ENCODE measurements around the gene VWA1. TPM values are rescaled to one million over a fixed set of nuclear protein-coding genes. Genes with fewer than 3 reads are reported as not detected.

Gene VWA1
- total RNA-seq, 4 donors from 2014 or later, result 29.4 to 82.0 (median 51.6) TPM

- Histone ChIP-seq H3K4me3 (no peak overlapping the region), H3K4me1 (no peaks in the 10 kb centered on the region), H3K27ac (no peak overlapping the region), H3K36me3 (peaks cover 0 to 95% (median 49%) of the 10 kb centered on the region in 4 donors), H3K9me3 (no peaks in the 10 kb centered on the region), H3K27me3 (no peaks in the 10 kb centered on the region)
- no peak for DNase-seq
- in situ Hi-C loops (cut with MboI; ENCODE audit: low pct_ligation_motif_present in 1 of 4, low pct_unique_long_range_greater_than_20kb in 1 of 4, low sequenced_read_pairs in 3 of 4), result no loop called here
- WGBS, 2 donors (ENCODE audit: low coverage in 1 of 2), result 96 to 97% methylated on average over 4 to 12 of the region's 12 CpGs
- intact Hi-C loops (cut with DNase I; ENCODE audit: low total_unique reads), result no loop called here
- TF ChIP-seq CTCF (IDR thresholded peaks at IDR 0.05) (no peak), POLR2A (IDR thresholded peaks at IDR 0.05) (no peak), POLR2AphosphoS5 (IDR thresholded peaks at IDR 0.05) (no peak), EP300 (IDR thresholded peaks at IDR 0.05; ENCODE audit: low read depth) (no peak)
These were observed 44.8 kb upstream of the VWA1 start for GRCh38 chr1:1390675-1391074.

GRCh38 chr1:1391225-1391624 lies 44.3 kb upstream of the VWA1 start:
- Histone ChIP-seq H3K4me3 (no peak overlapping the region), H3K4me1 (no peaks in the 10 kb centered on the region), H3K27me3 (no peaks in the 10 kb centered on the region), H3K36me3 (peaks cover 0 to 91% (median 46%) of the 10 kb centered on the region in 4 donors), H3K27ac (no peak overlapping the region), H3K9me3 (no peaks in the 10 kb centered on the region)
- intact Hi-C loops (cut with DNase I; ENCODE audit: low total_unique reads) (no loop called here), in situ Hi-C loops (cut with MboI; ENCODE audit: low pct_ligation_motif_present in 1 of 4, low pct_unique_long_range_greater_than_20kb in 1 of 4, low sequenced_read_pairs in 3 of 4) (no loop called here)
- no peak for TF ChIP-seq POLR2AphosphoS5 (IDR thresholded peaks at IDR 0.05)
- no peak for TF ChIP-seq POLR2A (IDR thresholded peaks at IDR 0.05)
- TF ChIP-seq CTCF (IDR thresholded peaks at IDR 0.05), result no peak
- no peak for TF ChIP-seq EP300 (IDR thresholded peaks at IDR 0.05; ENCODE audit: low read depth)
- DNase-seq, result no peak
- 81 to 89% methylated on average over 5 to 12 of the region's 12 CpGs for WGBS, 2 donors (ENCODE audit: low coverage in 1 of 2)

- in situ Hi-C loops (cut with MboI; ENCODE audit: low pct_ligation_motif_present in 1 of 4, low pct_unique_long_range_greater_than_20kb in 1 of 4, low sequenced_read_pairs in 3 of 4), result no loop called here
- H3K27ac ChIP-seq, result no peak overlapping the region
These were observed 42.5 kb upstream of the VWA1 start for GRCh38 chr1:1393014-1393413.

GRCh38 chr1:1393428-1393827 lies 42.1 kb upstream of the VWA1 start:
- Histone ChIP-seq H3K27ac (no peak overlapping the region), H3K4me3 (no peak overlapping the region), H3K9me3 (no peaks in the 10 kb centered on the region), H3K27me3 (no peaks in the 10 kb centered on the region), H3K36me3 (peaks cover 0 to 70% (median 37%) of the 10 kb centered on the region in 4 donors), H3K4me1 (peaks cover 5 to 15% (median 12%) of the 10 kb centered on the region in 4 donors)
- no peak for DNase-seq
- intact Hi-C loops (cut with DNase I; ENCODE audit: low total_unique reads), result no loop called here
- in situ Hi-C loops (cut with MboI; ENCODE audit: low pct_ligation_motif_present in 1 of 4, low pct_unique_long_range_greater_than_20kb in 1 of 4, low sequenced_read_pairs in 3 of 4), result no loop called here
- TF ChIP-seq POLR2A (IDR thresholded peaks at IDR 0.05), result no peak
- TF ChIP-seq EP300 (IDR thresholded peaks at IDR 0.05; ENCODE audit: low read depth), result no peak
- TF ChIP-seq CTCF (IDR thresholded peaks at IDR 0.05), result no peak
- no peak for TF ChIP-seq POLR2AphosphoS5 (IDR thresholded peaks at IDR 0.05)
- 96% methylated on average over 11 of the region's 11 CpGs; no CpG with 5 or more reads in 1 of the 2 donors for WGBS, 2 donors (ENCODE audit: low coverage in 1 of 2)

More at GRCh38 chr1:1393014-1393413, 42.5 kb upstream of the VWA1 start:
- 91% methylated on average over 4 of the region's 4 CpGs; no CpG with 5 or more reads in 1 of the 2 donors for WGBS, 2 donors (ENCODE audit: low coverage in 1 of 2)
- Histone ChIP-seq H3K9me3 (no peaks in the 10 kb centered on the region), H3K36me3 (peaks cover 0 to 75% (median 39%) of the 10 kb centered on the region in 4 donors), H3K4me1 (peaks cover 3 to 10% (median 8%) of the 10 kb centered on the region in 4 donors), H3K27me3 (no peaks in the 10 kb centered on the region), H3K4me3 (no peak overlapping the region)
- intact Hi-C loops (cut with DNase I; ENCODE audit: low total_unique reads), result no loop called here
- no peak for TF ChIP-seq POLR2AphosphoS5 (IDR thresholded peaks at IDR 0.05)
- no peak for DNase-seq

- no peaks in the 10 kb centered on the region for H3K27me3 ChIP-seq
- peaks cover 0 to 66% (median 34%) of the 10 kb centered on the region in 4 donors for H3K36me3 ChIP-seq
- TF ChIP-seq EP300 (IDR thresholded peaks at IDR 0.05; ENCODE audit: low read depth) (no peak), CTCF (IDR thresholded peaks at IDR 0.05) (no peak), POLR2AphosphoS5 (IDR thresholded peaks at IDR 0.05) (no peak), POLR2A (IDR thresholded peaks at IDR 0.05) (no peak)
- intact Hi-C loops (cut with DNase I; ENCODE audit: low total_unique reads) (no loop called here), in situ Hi-C loops (cut with MboI; ENCODE audit: low pct_ligation_motif_present in 1 of 4, low pct_unique_long_range_greater_than_20kb in 1 of 4, low sequenced_read_pairs in 3 of 4) (no loop called here)
- no peak overlapping the region for H3K4me3 ChIP-seq
- H3K9me3 ChIP-seq, result no peaks in the 10 kb centered on the region
- DNase-seq, result no peak
- peaks cover 5 to 15% (median 12%) of the 10 kb centered on the region in 4 donors for H3K4me1 ChIP-seq
- H3K27ac ChIP-seq, result no peak overlapping the region
- WGBS, 2 donors (ENCODE audit: low coverage in 1 of 2), result 94% methylated on average over 3 to 7 of the region's 7 CpGs
These were observed 41.4 kb upstream of the VWA1 start for GRCh38 chr1:1394116-1394515.
